HCT116 (cell line): ENCODE measurements around the gene CCL17. TPM values are rescaled to one million over a fixed set of nuclear protein-coding genes. Genes with fewer than 3 reads are reported as not detected.

Source experiments
- ATAC-seq: fragments of 200-7000 bp; cut with Tn5 transposase; 2 replicates; pipeline ENCODE4 v1.9.1; 2020; ENCODE audit warnings: mild to moderate bottlenecking, moderate library complexity
- BruUV-seq: library from RNA; stranded (reverse); fragments of 400-500 nt; replicated peaks from 2 replicates; lab custom pipeline; 2021; lab: Mats Ljungman, UMichigan
- CTCF ChIA-PET: fragments of 300-600 bp; sonication (Branson Sonifier 250); formaldehyde crosslinking; loops from one replicate; lab custom pipeline; 2021; ENCODE audit warnings: antibody characterized with exemption; lab: Charles Lee
- POLR2A ChIA-PET: fragments of 300-600, 350-600 bp; sonication (Branson Sonifier 250); formaldehyde crosslinking; loops from one replicate; lab custom pipeline; 2021; ENCODE audit warnings: antibody characterized with exemption; lab: Charles Lee
- RAD21 ChIA-PET, 2 experiments: fragments of 300-600 bp; sonication (Branson Sonifier 250); formaldehyde crosslinking; loops; one replicate each; lab custom pipeline; 2023; ENCODE audit warnings: low total read pairs in 2 of 2; ENCODE audit not compliant: uncharacterized antibody in 2 of 2, unreplicated experiment in 2 of 2, low non-redundant PET in 1 of 2; lab: Charles Lee
- DNase-seq: peaks from one replicate; pipeline ENCODE4 v3.0.0-alpha.2; 2010; ENCODE audit warnings: low read depth, low spot score
- H2AFZ ChIP-seq: fragments of 200-600 bp; shearing (Covaris generic), sonication (generic); 2 replicates; pipeline ENCODE4 v1.6.1; 2017; ENCODE audit warnings: low read depth, mixed run types, mixed read lengths, antibody characterized with exemption, low read length; ENCODE audit not compliant: poor library complexity, severe bottlenecking
- H3K27ac ChIP-seq: 2 replicates; pipeline ENCODE4 v1.5.1; 2012; ENCODE audit warnings: low read depth, low read length
- H3K27me3 ChIP-seq: fragments of 200-600 bp; sonication (generic); 2 replicates; pipeline ENCODE4 v1.6.1; 2016; ENCODE audit warnings: mixed run types, low read length, mixed read lengths; ENCODE audit not compliant: insufficient read depth
- H3K36me3 ChIP-seq, 2 experiments: fragments of 200-500 bp in 1 of 2; fragments of 200-600 bp in 1 of 2; sonication (Bioruptor generic) in 1 of 2; sonication (generic) in 1 of 2; 2 replicates each; pipeline versions ENCODE4 v1.5.1 to v1.6.1; 2014 to 2016; ENCODE audit warnings: low read length in 2 of 2, inconsistent platforms in 1 of 2, mixed read lengths in 1 of 2, mixed run types in 1 of 2; ENCODE audit not compliant: insufficient read depth in 2 of 2, control insufficient read depth in 1 of 2
- H3K4me1 ChIP-seq, 2 experiments: fragments of 200-600 bp in 1 of 2; sonication (generic) in 1 of 2; 2 replicates each; pipeline versions ENCODE4 v1.5.1 to v1.6.1; 2012 to 2017; ENCODE audit warnings: low read length in 2 of 2, inconsistent platforms in 1 of 2, mild to moderate bottlenecking in 1 of 2, mixed read lengths in 1 of 2, mixed run types in 1 of 2, moderate library complexity in 1 of 2; ENCODE audit not compliant: insufficient read depth in 2 of 2, control insufficient read depth in 1 of 2
- H3K4me2 ChIP-seq: fragments of 200-600 bp; sonication (generic); 2 replicates; pipeline ENCODE4 v1.6.1; 2017; ENCODE audit warnings: mixed run types, low read length, mixed read lengths
- H3K4me3 ChIP-seq, 2 experiments: fragments of 200-600 bp in 1 of 2; sonication (generic) in 1 of 2; replicated peaks in 1 of 2; 2 replicates each; pipeline ENCODE4 v1.5.1; 2011 to 2016; ENCODE audit warnings: low read length in 2 of 2, control low read depth in 1 of 2, low read depth in 1 of 2, mild to moderate bottlenecking in 1 of 2, mixed read lengths in 1 of 2, mixed run types in 1 of 2
- H3K79me2 ChIP-seq: fragments of 200-600 bp; sonication (generic); 2 replicates; pipeline ENCODE4 v1.6.1; 2017; ENCODE audit warnings: mild to moderate bottlenecking, mixed run types, low read length, moderate library complexity, mixed read lengths; ENCODE audit not compliant: insufficient read depth
- H3K9ac ChIP-seq: fragments of 200-600 bp; sonication (generic); 2 replicates; pipeline ENCODE4 v1.6.1; 2016; ENCODE audit warnings: low read length, mixed read lengths
- H3K9me2 ChIP-seq: fragments of 200-600 bp; sonication (generic), shearing (Covaris generic); 2 replicates; pipeline ENCODE4 v1.6.1; 2017; ENCODE audit warnings: mixed run types, mild to moderate bottlenecking, moderate library complexity; ENCODE audit not compliant: insufficient read depth
- H3K9me3 ChIP-seq, 2 experiments: fragments of 200-500 bp in 1 of 2; fragments of 200-600 bp in 1 of 2; sonication (Bioruptor generic) in 1 of 2; sonication (generic) in 1 of 2; 2 replicates each; pipeline ENCODE4 v1.6.1; 2014 to 2017; ENCODE audit warnings: low read length in 2 of 2, mixed read lengths in 2 of 2, inconsistent platforms in 1 of 2, low read depth in 1 of 2, mild to moderate bottlenecking in 1 of 2, mixed run types in 1 of 2, moderate library complexity in 1 of 2; ENCODE audit not compliant: control insufficient read depth in 1 of 2, insufficient read depth in 1 of 2
- H4K20me1 ChIP-seq: fragments of 200-600 bp; sonication (generic), shearing (Covaris generic); 2 replicates; pipeline ENCODE4 v1.6.1; 2017; ENCODE audit warnings: mixed run types, mild to moderate bottlenecking, moderate library complexity; ENCODE audit not compliant: insufficient read depth
- CEBPB ChIP-seq: IDR thresholded peaks from 2 replicates; pipeline ENCODE4 v1.6.1; 2012; ENCODE audit warnings: low read depth
- CTCF ChIP-seq, 3 experiments: fragments of 200-600 bp in 1 of 3; sonication (generic) in 1 of 3; IDR thresholded peaks in 2 of 3; conservative IDR thresholded peaks in 1 of 3; 2 replicates each; pipeline ENCODE4 v1.5.1; 2012 to 2017; ENCODE audit warnings: low read depth in 2 of 3, low read length in 2 of 3, antibody characterized with exemption in 1 of 3, borderline replicate concordance in 1 of 3, control low read depth in 1 of 3, mild to moderate bottlenecking in 1 of 3, mixed read lengths in 1 of 3, mixed run types in 1 of 3, moderate library complexity in 1 of 3; ENCODE audit not compliant: insufficient read depth in 1 of 3
- EGR1 ChIP-seq: IDR thresholded peaks from 2 replicates; pipeline ENCODE4 v1.6.1; 2012; ENCODE audit warnings: low read depth
- ELF1 ChIP-seq: IDR thresholded peaks from 2 replicates; pipeline ENCODE4 v1.6.1; 2012; ENCODE audit warnings: low read depth, borderline replicate concordance
- EZH2phosphoT487 ChIP-seq: fragments of 200-600 bp; IDR thresholded peaks from 2 replicates; pipeline ENCODE4 v1.6.1; 2018; ENCODE audit warnings: antibody characterized with exemption, borderline replicate concordance
- MAX ChIP-seq: IDR thresholded peaks from 2 replicates; pipeline ENCODE4 v1.6.1; 2012
- POLR2A ChIP-seq: IDR thresholded peaks from 2 replicates; pipeline ENCODE4 v1.7.0; 2011; ENCODE audit warnings: borderline replicate concordance; ENCODE audit not compliant: insufficient read depth, insufficient read length; ENCODE audit errors: extremely low read depth
- POLR2AphosphoS5 ChIP-seq: IDR thresholded peaks from 2 replicates; pipeline ENCODE4 v1.6.1; 2011; ENCODE audit warnings: mild to moderate bottlenecking, low read depth, low read length, moderate library complexity
- RAD21 ChIP-seq: IDR thresholded peaks from 2 replicates; pipeline ENCODE4 v1.6.1; 2012; ENCODE audit warnings: low read depth, mild to moderate bottlenecking
- REST ChIP-seq: IDR thresholded peaks from 2 replicates; pipeline ENCODE4 v1.6.1; 2012; ENCODE audit warnings: low read depth
- SP1 ChIP-seq: IDR thresholded peaks from 2 replicates; pipeline ENCODE4 v1.6.1; 2012; ENCODE audit warnings: low read depth
- SRF ChIP-seq: IDR thresholded peaks from 2 replicates; pipeline ENCODE4 v1.6.1; 2012; ENCODE audit warnings: low read depth
- TCF7L2 ChIP-seq: IDR thresholded peaks from 2 replicates; pipeline ENCODE4 v1.7.0; 2011; ENCODE audit warnings: borderline replicate concordance, inconsistent platforms; ENCODE audit not compliant: insufficient read depth, insufficient read length; ENCODE audit errors: extremely low read depth
- ZFX ChIP-seq: fragments of 450-650 bp; IDR thresholded peaks from 2 replicates; pipeline ENCODE4 v1.6.1; 2017
- intact Hi-C: fragments of 100-400 bp; cut with micrococcal nuclease; formaldehyde crosslinking; loops from 2 replicates; pipeline ENCODE4 v1.10.0; 2022
- total RNA-seq: library from RNA; stranded (reverse); gene quantifications from one replicate; pipeline ENCODE4 v1.2.1, GENCODE V29; 2021; ENCODE audit not compliant: unreplicated experiment

CCL17 gene
- total RNA-seq, 1 experiment from 2014 or later: not detected

GRCh38 chr16:57445510-57445909, 40.9 kb downstream of the CCL17 start:
- no TSS peak for BruUV-seq
- Histone ChIP-seq H3K4me2 (no peak overlapping the region), H3K36me3 (peaks cover 0 to 14% of the 10 kb centered on the region in 2 experiments; a peak in 3 of 4 replicates), H3K9me3 (no peaks in the 10 kb centered on the region), H3K9me2 (no peaks in the 10 kb centered on the region), H3K27ac (no peak overlapping the region), H3K27me3 (no peaks in the 10 kb centered on the region), H3K79me2 (peaks cover 86% of the 10 kb centered on the region), H2AFZ (no peak overlapping the region), H3K4me3 (no peak overlapping the region), H3K4me1 (peaks cover 10 to 19% of the 10 kb centered on the region in 2 experiments), H4K20me1 (no peaks in the 10 kb centered on the region), H3K9ac (no peak overlapping the region)
- CTCF ChIA-PET: no interaction called here
- DNase-seq (no peak), ATAC-seq (no peak)
- intact Hi-C loops: no loop called here
- POLR2A ChIA-PET: interaction anchor here (0.7 kb wide), 1 partner anchor 26 kb away, joined by 4 read pairs; no protein-coding TSS in a partner anchor
- TF ChIP-seq POLR2AphosphoS5: no peak
- TF ChIP-seq SP1: no peak
- no peak for TF ChIP-seq EGR1
- TF ChIP-seq TCF7L2: no peak
- no peak for TF ChIP-seq SRF
- no peak for TF ChIP-seq MAX
- TF ChIP-seq EZH2phosphoT487: no peak
- TF ChIP-seq ZFX: no peak
- TF ChIP-seq POLR2A: no peak
- TF ChIP-seq RAD21: no peak
- TF ChIP-seq CEBPB: no peak
- TF ChIP-seq ELF1: no peak
- no peak for TF ChIP-seq CTCF (IDR thresholded peaks at IDR 0.05 in 2 of 3, conservative IDR thresholded peaks at IDR 0.05 in 1 of 3; ENCODE audit: borderline replicate concordance in 1 of 3, insufficient read depth in 1 of 3, low read depth in 2 of 3, low read length in 2 of 3)
- no peak for TF ChIP-seq REST
- RAD21 ChIA-PET: no interaction called here
